ENCODE data around the gene KLHL36.

Gene KLHL36

DNA sequence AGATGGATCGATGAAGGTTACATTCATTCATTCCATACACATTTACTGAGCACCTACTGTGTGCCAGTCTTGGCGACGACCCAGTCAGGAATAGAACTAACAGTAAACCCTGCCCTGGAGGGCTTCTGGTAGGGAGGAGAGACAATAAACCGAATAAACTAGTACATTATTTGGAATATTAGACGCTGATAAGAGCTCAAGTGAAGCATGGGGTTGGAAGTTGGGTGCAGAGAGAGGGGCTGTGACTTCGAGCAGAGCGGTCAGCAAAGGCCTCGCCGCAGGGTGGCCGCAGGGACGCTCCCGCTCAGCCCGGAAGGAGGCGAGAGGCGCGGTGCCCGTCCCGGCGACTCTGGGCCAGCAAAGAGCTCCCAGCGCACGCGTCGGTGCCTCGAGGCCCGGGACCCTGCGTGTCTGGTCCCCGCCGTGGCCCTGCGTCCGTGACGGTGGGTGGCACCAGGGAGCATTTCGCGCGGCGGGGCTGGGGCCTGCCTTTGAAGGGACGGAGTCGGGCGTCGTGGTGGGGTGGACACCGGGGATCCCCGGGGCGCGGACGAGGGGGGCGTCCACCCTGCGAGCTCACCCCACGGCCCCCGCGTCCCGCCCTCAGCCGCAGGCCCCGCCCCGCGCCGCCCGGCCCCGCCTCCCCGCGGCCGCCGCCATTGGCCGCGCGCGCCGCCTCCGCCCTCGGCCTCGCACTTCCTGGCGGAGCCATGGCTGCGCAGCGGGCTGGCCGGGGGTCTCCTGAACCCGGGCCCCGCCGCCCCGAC is at the start of gene KLHL36:
KLHL36 (plus strand) TSS at position 684 of the 767 bp plus-strand sequence. CDS start 2,357 bp downstream, outside the sequence.
- DNase-seq, result peak; percentile 84

DNA sequence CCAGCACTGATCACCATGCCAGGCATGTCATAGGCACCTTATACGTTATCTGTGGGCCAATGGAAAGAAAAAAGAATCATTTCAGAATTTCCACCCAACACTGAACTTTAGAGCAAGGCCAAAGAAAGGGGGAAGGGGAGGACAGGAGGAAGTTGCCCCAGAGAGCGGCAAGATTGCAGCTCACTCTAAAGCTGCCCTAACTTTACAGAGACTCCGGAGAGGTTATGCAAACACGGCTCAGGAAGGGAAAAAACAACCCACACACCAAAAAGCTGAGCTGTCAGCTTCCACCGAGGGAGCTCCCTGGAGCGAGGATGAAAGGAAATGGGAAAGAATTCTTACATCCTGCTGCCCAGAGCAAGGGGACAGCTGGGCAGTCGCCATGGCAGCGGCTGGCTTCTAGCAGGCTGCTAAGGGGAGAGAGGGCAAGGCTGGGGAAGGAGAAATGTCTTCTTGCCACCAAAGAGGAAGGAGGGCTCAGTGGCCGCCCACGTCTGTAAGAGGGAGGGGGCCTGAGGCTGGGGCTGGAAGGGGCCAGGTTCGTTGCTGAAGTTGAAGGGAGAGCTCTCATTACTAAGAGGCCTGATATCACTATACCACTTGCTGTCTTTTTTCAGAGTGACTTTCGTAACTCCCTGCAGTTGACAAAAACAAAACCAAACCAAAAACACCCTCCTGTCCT is 48.6 kb upstream of the KLHL36 start:
- peak; percentile 51 for DNase-seq

DNA sequence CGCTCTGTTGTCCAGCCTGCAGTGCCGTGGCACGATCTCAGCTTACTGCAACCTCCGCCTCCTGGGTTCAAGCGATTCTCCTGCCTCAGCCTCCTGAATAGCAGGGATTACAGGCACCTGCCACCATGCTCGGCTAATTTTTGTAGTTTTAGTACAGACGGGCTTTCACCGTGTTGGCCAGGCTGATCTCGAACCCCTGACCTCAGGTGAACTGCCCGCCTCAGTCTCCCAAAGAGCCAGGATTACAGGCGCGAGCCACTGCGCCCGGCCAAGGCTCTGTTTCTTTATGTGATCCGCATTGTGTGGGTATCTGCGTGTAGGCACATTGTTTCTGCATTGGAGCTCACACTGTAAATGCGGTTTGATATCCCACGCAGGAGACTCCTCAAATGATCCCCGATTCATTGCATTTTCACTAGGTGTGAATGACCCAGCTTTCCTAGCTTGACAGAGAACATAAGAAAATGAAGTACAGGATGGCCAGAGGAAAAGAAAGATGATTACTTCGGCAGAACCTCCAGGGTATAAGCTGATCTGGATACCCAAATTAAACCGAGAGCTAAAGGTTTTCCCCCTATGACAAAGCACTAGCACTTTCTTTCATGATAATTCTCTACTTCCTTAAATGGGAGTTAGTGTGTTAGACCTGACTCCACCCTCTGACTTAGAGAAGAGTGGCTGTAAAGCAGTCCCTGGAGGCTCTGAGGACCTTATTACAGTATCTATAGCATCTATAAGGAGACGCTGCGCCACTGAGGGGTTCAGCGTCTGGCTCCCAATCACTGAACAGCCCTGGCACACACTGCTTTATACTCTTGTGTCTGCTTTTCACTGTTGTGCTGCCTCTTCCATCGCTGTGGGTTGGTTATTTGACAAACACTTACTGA is 47.7 kb upstream of the KLHL36 start:
- no peak for DNase-seq

DNA sequence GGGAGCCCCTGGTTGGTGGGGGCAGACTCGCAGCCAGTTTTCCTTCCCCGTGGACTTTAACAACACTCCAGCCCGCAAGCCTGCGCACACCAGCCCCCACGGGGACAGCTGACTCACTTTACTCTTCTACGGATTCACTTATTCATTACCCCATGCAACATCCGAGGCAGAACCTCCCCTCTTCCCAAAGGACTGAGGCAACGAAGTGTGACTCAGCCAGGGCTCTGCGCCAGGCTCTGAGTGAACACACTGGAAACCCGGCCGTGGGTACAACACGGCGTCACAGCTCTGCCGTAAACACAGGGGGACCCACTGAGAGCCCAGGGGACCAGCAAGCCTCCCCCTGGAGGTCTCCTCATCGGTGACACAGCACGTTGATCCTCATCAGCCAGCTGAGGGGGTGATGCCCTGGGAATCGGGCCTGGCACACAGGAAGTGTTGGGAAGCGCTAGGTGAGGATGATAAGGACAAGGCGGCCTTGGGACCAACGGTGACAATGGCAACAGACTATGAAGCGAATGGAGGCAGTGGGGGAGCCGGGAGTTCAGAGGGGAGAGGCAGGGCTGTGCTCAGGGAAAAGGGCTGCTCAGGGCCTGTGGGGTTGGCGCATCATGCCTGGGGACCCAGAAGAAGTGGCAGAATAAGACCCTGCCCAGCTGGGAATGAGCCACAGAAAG is 45.0 kb upstream of the KLHL36 start:
- DNase-seq, result no peak

DNA sequence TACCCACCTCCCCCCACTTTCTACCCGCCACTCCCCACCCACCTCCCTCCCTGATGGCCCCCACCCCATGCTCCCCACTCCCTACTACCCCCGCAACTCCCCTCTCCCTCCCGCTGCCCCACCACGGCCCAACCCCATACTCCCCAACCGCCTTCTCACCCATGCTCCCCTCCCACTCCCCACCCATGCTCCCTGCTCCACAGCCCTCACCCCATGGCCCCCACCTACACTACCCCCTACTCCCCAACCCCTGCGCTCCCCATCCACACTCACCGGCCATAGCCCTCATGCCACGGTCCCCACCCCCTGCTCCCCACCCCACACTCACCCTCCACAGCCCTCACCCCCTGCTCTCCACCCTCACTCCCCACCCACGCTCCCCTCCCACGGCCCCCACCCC is 44.4 kb upstream of the KLHL36 start:
- no peak for DNase-seq

DNA sequence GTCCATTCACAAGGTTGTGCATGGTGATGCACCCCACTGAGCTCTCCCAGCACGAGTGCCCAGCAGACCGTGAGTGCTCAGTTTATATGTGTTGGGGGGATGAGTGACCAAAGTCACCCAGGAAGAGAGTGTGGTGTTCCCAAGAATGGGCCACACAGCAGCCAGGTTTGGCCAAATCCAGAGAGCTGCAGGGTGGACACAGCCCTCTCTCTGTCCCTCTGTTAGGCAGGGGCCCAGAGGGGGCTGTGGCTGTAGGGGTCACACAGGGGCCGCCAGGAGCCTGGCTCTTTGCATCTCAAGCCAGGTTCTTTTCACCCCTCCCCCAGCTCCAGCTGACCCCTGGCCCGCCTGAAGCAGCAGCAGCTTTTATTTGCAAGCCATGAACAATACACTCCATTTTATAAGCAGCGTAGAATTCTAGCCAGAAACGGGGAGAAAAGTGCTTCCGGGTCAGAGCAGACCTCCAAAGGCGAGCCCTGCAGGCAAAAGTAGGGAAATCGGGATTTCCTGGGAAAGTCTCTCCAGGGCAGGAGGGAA is 43.8 kb upstream of the KLHL36 start:
- no peak for DNase-seq

DNA sequence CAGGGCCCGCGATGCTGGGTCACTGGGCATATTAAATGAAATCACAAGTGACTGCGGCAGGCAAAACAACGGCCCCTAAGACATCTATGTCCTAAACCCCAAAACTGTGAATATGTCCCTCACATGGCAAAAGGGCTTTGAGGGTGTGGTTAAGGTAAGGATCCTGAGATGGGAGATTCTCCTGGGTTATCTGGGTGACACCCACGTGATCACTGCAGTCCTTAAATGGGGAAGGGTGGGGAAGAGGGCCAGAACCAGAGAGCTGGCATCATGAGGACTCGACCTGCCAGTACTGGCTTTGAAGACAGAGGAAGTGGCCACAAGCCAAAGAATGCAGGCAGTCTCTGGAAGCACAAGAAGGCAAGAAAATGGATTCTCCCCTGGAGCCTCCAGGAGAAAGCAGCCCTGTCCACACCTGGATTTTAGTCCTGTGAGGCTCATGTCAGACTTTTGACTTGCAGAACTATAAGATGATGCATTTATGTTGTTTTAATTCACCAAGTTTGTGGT is 42.9 kb upstream of the KLHL36 start:
- no peak for DNase-seq

DNA sequence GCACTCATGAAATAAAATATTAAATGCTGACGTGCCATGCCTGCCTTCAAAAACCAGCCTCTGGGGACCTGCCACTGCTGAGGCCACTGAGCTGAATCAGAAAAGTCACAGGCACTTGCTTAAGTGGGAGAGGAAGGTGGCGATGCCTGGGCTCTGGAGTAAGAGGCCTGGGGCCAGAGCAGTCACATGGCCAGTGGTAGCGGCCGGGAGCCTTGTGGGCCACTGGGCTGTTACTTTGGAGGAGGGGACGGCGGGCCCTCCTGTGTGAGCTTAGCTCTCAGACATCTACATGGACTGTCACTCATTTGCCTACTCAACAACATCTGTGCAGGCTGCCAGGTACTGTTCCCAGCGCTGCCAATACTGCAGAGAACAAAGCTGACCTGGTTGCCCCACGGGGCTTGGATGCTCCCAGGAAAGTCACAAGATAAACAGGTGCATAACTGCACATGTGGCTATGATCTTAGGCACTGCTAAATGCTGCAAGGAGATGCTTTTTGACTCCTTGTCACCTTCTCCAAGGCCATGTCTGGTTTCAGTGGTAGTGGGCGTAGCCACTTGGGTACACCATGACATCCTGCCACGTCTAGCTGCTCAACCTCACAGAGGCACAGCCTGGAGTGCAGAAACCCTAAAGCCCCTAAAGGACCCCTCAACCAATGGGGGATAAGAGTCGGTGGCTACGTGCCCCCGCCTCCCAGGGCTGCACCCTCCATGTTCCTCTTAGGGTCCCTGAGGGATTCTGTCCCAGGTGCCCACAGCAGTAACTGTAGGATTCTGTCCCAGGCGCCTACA is 42.0 kb upstream of the KLHL36 start:
- no peak for DNase-seq

DNA sequence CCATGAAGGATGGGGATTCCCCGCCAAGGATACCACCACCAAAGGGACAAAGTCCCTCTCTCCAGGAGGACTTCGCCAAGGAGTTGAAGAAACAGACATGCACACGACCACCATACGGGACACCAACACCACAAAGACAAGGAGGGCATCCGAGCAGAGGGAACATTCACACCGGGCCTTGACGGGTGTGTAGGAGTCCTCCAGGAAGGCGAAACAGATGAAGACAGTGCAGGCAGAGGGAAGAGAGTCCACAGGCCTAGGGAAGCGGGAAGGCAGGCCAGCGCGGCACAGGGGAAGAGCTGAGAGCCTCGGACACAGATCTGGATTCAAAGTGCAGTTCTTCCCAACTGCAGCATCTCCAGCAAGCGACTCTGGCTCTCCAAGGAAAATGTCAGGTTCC is 41.2 kb upstream of the KLHL36 start:
- no peak for DNase-seq

DNA sequence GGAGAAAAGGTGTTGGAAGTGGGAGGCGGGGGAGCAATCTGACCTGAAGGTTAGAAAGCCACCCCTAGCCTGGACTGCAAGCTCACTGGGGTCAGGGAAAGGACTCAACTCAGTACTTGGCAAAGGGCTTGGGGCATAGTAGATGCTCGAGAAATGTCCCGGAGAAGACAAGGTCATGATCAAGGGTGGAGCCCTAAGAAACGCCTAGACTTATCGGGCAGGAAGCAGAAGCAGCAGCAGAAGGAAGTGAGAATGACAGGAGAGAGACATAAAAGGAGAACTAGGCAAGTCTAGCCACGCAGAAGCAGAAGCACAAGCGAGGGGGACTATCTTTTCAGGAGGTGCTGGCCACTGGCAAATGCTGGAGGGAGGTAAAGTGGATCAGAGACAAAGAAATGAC is 40.6 kb upstream of the KLHL36 start:
- DNase-seq, result no peak

DNA sequence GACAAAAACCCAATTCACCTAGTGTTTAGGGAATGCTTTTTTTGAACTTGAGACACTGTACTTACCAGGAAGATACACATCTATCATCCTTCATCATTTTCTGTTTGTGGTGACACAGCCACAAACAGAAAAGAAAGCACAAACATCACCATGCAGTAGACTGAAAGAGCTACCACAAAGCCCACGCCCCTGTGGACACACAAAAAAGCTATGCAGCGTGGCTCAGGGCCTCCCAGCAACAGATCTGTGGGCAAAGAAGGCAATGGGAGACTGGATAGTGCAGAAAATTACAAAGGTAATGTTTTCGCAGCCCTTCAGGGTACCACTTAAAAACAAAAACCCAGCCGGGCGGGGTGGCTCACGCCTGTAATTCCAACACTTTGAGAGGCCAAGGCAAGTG is 40.0 kb upstream of the KLHL36 start:
- DNase-seq, result no peak

DNA sequence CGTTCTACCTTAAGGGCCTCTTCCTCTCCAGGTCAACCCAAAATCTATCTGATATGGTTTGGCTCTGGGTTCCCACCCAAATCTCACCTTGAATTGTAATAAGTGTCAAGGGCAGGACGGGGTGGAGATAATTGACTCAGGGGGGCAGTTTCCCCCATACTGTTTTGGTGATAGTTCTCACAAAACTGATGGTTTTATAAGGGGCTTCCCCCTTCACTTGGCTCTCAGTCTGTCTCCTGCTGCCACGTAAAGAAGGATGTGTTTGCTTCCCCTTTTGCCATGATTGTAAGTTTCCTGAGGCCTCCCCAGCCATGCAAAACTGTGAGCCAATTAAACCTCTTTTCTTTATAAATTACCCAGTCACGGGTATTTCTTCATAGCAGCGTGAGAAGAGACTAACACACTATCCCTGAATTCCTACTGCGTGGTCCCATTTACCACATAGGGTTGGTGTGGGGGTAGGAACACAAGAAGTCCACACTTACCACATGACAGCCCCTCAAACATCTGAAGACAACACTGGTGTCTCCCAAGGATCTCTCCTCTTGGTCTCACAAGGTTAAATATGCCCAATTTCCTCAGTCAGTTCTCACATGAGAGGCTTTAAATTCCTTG is 38.6 kb upstream of the KLHL36 start:
- DNase-seq, result no peak

DNA sequence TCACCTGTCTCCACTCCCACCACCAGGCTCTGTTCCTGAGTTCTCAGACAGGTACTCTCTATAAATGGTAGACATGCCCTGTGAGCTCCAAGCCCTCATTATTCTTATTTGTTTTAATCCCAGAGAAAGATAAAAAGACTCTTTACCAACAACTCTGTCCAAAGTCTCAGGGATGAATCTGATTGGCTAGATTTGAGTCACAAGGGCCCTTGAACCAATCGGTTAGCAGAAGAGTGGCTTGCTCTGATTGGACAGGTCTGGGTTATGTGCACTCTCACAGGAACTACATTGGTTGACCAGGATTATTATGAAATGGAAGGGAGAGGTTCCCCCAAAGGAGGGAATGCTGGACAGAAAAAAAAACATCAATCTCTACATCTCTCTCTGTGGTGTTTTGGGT is 37.9 kb upstream of the KLHL36 start:
- no peak for DNase-seq

DNA sequence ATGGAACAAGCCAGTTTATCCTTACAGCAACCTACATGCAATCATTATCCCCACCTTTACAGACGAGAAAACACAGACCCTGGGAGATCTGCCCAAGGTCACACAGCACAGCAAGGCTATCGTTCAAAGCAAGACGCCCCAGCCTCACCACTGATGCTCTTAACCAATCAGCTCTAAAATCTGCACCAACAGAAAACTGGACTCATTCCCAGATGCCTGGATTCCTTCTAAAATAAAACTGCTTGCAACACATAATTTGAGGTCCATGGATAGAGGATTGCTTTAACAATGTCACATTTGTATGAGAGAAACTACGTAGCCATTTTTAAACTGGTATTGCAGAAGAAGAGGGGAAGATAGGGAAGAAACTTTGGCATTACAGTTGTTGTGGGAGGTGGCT is 37.3 kb upstream of the KLHL36 start:
- no peak for DNase-seq

DNA sequence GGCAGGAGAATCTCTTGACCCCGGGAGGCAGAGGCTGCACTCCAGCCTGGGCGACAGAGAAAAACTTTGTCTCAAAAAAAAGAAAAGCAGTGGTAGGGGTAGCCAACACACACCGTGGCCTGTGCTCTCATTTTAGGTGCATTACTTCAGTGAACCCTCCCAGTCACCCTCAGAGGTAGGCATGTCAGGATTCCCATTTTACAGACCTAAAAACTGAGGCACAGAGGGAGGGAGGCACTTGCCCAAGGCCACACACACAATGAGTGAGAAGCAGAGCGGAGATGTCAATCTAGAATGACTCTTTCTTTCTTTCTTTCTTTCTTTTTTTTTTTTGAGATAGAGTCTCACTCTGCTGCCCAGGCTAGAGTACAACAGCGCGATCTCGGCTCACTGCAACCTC is 35.6 kb upstream of the KLHL36 start:
- no peak for DNase-seq

DNA sequence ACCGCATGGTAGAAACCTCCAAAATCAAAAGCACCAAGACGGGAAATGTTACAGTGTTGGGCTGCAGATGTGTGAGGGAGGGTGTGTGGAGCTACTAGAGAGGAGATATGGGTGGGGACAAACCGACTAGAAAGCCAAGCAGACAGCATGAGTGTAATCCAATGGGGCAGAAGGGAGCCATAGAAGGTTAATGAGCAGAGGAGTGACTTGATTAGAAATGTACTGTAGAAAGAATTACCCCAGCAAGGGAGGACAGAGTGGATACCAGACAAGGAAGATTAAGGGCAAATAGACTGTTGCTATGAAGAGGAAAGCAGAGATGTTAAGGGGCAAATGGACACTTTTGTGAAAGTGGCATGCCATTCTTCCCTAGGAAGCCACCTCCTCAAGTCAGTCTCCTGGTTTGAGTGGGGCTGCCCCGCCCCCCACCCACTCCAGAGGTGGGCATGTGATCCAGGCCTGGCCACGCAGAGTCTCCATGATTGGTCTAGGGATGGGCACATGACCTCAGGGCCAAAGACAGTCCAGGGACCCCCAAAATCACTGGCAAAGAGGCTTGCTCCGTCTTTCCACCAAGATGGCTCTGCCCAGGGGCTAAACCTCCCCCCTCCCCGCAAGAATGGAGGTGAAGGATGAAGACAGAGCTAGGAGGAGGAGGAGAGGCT is 34.8 kb upstream of the KLHL36 start:
- no peak for DNase-seq

DNA sequence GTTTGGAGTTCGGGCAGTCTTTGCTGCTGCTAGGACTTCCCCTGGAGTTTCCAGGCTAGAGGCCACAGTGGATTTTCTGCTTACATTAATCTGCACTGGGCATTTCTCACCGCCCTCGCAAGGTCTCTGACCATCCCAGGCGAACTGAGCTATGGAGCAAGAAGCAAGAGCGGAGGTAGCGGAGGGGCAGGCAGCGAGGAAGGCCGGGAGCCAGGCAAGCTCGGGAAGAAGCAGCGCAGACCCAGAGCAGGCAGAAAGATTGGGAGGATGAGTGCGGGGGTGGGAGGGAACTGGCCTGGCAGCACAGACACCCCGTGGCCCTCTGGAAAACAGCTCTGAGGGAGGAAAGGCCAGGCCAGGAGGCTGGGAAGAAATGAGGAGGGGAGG is 34.2 kb upstream of the KLHL36 start:
- no peak for DNase-seq

DNA sequence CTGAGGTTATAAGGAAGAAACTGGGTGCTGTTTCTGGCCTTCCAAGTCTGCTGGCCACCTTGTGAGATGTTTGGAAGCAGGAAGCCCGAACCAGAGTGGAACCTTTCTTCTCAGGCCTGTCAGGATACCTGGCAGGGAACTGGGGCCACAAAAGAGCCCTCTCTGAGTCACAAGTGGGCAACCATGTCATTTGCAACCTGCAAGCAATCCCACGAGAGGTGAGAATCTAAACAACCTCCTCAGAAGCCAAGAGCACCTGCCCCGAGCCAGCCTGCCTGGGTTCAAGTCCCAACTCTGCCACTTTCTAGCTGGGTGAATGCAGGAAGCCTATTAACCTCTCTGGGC is 33.7 kb upstream of the KLHL36 start:
- DNase-seq, result no peak

DNA sequence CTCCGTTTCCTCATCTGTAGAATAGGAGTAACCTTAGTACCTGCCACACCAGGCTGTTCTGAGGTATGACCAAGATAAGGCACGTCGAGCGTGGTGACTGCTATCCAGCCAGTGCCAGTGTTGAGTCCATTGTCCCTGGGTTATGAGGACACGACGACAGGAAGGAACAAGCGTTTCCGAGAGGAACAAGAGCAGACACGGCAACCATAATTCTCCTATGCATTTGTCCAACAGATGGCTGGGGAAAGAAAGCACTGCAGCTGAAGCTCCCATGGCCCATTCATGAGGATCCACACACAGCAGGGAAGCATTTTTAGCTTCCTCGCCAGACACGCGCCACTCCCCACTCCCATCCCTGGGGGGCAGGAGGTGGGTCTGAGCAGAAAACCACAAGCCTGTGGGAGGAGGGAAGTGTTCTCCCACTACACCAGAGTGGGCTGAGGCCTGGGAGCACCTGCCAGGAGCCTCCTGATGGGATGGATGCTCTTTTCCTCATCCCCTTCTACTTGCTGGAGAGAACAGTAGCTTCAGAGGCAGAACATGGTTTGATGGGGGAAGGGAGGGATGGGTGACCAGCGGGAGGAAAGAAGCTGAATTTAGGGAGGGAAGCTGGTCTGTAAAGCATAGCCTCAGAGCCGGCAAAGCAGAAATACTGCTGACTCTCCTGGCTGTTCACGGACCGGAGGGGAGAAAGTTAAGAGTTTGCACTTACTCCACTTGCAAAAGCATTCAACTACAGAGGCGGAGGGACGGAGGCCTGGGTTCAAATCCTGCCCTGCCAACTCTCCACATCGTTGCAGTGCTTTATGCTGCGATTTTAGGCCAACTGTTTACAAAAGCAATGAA is 33.1 kb upstream of the KLHL36 start:
- no peak for DNase-seq

DNA sequence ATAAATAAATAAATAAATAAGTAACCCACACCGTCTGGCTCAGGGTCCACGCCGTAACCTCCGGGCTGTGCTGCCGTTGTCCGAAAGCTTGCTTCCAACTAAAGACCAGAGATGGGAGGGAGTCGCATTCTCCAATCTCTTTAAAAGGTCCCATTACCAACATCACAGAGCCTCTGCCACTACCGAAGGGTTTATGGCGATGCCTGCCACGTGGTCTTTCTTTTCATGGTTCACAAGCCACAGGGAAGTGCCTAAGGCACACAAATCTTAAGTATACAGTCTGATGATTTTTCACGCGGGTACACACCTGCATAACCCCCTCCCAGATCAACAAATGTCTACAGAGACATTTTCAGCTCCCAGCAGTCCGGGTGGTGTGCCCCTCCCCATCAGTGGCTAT is 31.8 kb upstream of the KLHL36 start:
- no peak for DNase-seq
